ENCODE measurements around the gene ZNF687. TPM values are rescaled to one million over a fixed set of nuclear protein-coding genes. Genes with fewer than 3 reads are reported as not detected.

The ZNF687 gene
- 13.3 and 14.2 TPM in 2 replicates for total RNA-seq

GRCh38 chr1:151281969-151282882 lies at the start of gene ZNF687:
ZNF687 (plus strand) TSS chr1:151282299; CDS start chr1:151286292, 3,993 bp downstream.

GRCh38 chr1:151254217-151255213 lies 27.6 kb upstream of the ZNF687 start, which contains the start of gene PSMD4:
PSMD4 (plus strand) TSS chr1:151254734; CDS start chr1:151254783, 49 bp downstream.

GRCh38 chr1:151327223-151327902 lies 45.3 kb downstream of the ZNF687 start, which contains the start of gene PI4KB:
PI4KB (minus strand) TSS chr1:151327416; CDS start chr1:151316481, 10,935 bp downstream.

Other genes starting within 250 kb of the ZNF687 start
- 1.2 and 7.6 TPM in 2 replicates for gene BNIPL, start 245.7 kb upstream of the ZNF687 start, total RNA-seq
- gene C1orf56, start 234.5 kb upstream of the ZNF687 start, total RNA-seq = 0.94 and 1.7 TPM in 2 replicates
- gene CDC42SE1, start 222.7 kb upstream of the ZNF687 start, total RNA-seq = 87.9 and 97.3 TPM in 2 replicates
- 9.3 and 9.6 TPM in 2 replicates for gene MLLT11, start 221.9 kb upstream of the ZNF687 start, total RNA-seq
- 7.7 and 9.2 TPM in 2 replicates for gene GABPB2, start 211.5 kb upstream of the ZNF687 start, total RNA-seq
- 0.47 and 0.84 TPM in 2 replicates for gene SEMA6C, start 135.7 kb upstream of the ZNF687 start, total RNA-seq
- gene TNFAIP8L2, start 125.7 kb upstream of the ZNF687 start, total RNA-seq = not detected in 2 replicates
- gene LYSMD1, start 116.4 kb upstream of the ZNF687 start, total RNA-seq = 6.0 and 6.5 TPM in 2 replicates
- 23.0 and 39.4 TPM in 2 replicates for gene SCNM1, start 116.2 kb upstream of the ZNF687 start, total RNA-seq
- gene TMOD4, start 106.3 kb upstream of the ZNF687 start, total RNA-seq = 1.2 TPM in 1 of 2 replicates, not detected in the other
- gene VPS72, start 92.1 kb upstream of the ZNF687 start, total RNA-seq = 43.2 and 55.1 TPM in 2 replicates
- 40.2 and 48.3 TPM in 2 replicates for gene PIP5K1A, start 83.7 kb upstream of the ZNF687 start, total RNA-seq
- 121 and 161 TPM in 2 replicates for gene PSMD4, start 27.6 kb upstream of the ZNF687 start, total RNA-seq
- 44.8 and 47.2 TPM in 2 replicates for gene PI4KB, start 45.1 kb downstream of the ZNF687 start, total RNA-seq
- gene RFX5, start 65.0 kb downstream of the ZNF687 start, total RNA-seq = 31.9 and 35.1 TPM in 2 replicates
- 1.6 and 2.2 TPM in 2 replicates for gene SELENBP1, start 90.4 kb downstream of the ZNF687 start, total RNA-seq
- 272 and 354 TPM in 2 replicates for gene PSMB4, start 117.3 kb downstream of the ZNF687 start, total RNA-seq
- 8.0 and 11.5 TPM in 2 replicates for gene POGZ, start 177.2 kb downstream of the ZNF687 start, total RNA-seq
- gene CGN, start 229.1 kb downstream of the ZNF687 start, total RNA-seq = 0.16 and 0.19 TPM in 2 replicates